ENCODE data around the gene ZNF48.
A peak's percentile ranks its signal among the peaks of the same experiment; 100 is the strongest.

The ZNF48 gene

GRCh38 chr16:30368122-30368791, 27.0 kb upstream of the ZNF48 start:
- TF ChIP-seq CTCF (IDR thresholded peaks at IDR 0.05; ENCODE audit: low read depth, low read length, missing control alignments), result no peak
- H3K4me3 ChIP-seq (ENCODE audit: low read depth, low read length), result peak overlapping the region; percentile 85
- DNase-seq (ENCODE audit: low read depth), result no peak

GRCh38 chr16:30368792-30369090, 26.5 kb upstream of the ZNF48 start:
- TF ChIP-seq CTCF (IDR thresholded peaks at IDR 0.05; ENCODE audit: low read depth, low read length, missing control alignments), result no peak
- H3K4me3 ChIP-seq (ENCODE audit: low read depth, low read length), result peak overlapping the region; percentile 85
- DNase-seq (ENCODE audit: low read depth), result no peak

GRCh38 chr16:30369091-30369937, 25.9 kb upstream of the ZNF48 start:
- TF ChIP-seq CTCF (IDR thresholded peaks at IDR 0.05; ENCODE audit: low read depth, low read length, missing control alignments), result no peak
- peak overlapping the region; percentile 85 for H3K4me3 ChIP-seq (ENCODE audit: low read depth, low read length)
- no peak for DNase-seq (ENCODE audit: low read depth)

- no peak for TF ChIP-seq CTCF (IDR thresholded peaks at IDR 0.05; ENCODE audit: low read depth, low read length, missing control alignments)
- peak overlapping the region; percentile 85 for H3K4me3 ChIP-seq (ENCODE audit: low read depth, low read length)
- DNase-seq (ENCODE audit: low read depth), result no peak
These were observed 25.2 kb upstream of the ZNF48 start for GRCh38 chr16:30369938-30370455.

- peak; percentile 100 for DNase-seq (ENCODE audit: low read depth)
- H3K4me3 ChIP-seq (ENCODE audit: low read depth, low read length), result peak within 1 kb of the TSS; percentile 85
- TF ChIP-seq CTCF (IDR thresholded peaks at IDR 0.05; ENCODE audit: low read depth, low read length, missing control alignments), result no peak
These were observed 24.6 kb upstream of the ZNF48 start, which contains the start of gene TBC1D10B for GRCh38 chr16:30370456-30371247. Gene TBC1D10B, minus strand, starts transcription at chr16:30370494. Its CDS starts 311 bp downstream, at chr16:30370183.

- TF ChIP-seq CTCF (IDR thresholded peaks at IDR 0.05; ENCODE audit: low read depth, low read length, missing control alignments), result no peak
- DNase-seq (ENCODE audit: low read depth), result no peak
- peak overlapping the region; percentile 30 for H3K4me3 ChIP-seq (ENCODE audit: low read depth, low read length)
These were observed 23.9 kb upstream of the ZNF48 start for GRCh38 chr16:30371248-30371816.
